Measurements from ENCODE around the gene DERA. TPM values are rescaled to one million over a fixed set of nuclear protein-coding genes. Genes with fewer than 3 reads are reported as not detected.

Gene DERA
- total and polyA plus RNA-seq, 2 of the 8 experiments (the other 6 are each of a cell fraction or from before 2014, with no cell fraction given): 13.1 to 17.1 TPM

- no peaks in the 10 kb centered on the region for H3K36me3 ChIP-seq (ENCODE audit: control insufficient read depth in 2 of 4, insufficient read depth in 4 of 4, low read length in 3 of 4)
- peak overlapping the region; percentile 12; the same call in 1 of the 2 replicates for H2BK12ac ChIP-seq (ENCODE audit: low read depth, low read length)
- no peak overlapping the region for H3K9ac ChIP-seq (replicated peaks in 1 of 4; ENCODE audit: extremely low read depth in 1 of 4, low read depth in 3 of 4, low read length in 3 of 4)
- no peak overlapping the region for H4K5ac ChIP-seq (ENCODE audit: insufficient read length, low read depth, low read length)
- no peak overlapping the region for H3K23ac ChIP-seq (ENCODE audit: insufficient read length)
- H3K4me1 ChIP-seq (replicated peaks in 1 of 4; ENCODE audit: control insufficient read depth in 3 of 4, insufficient read depth in 4 of 4, low read length in 3 of 4): no peaks in the 10 kb centered on the region
- no peaks in the 10 kb centered on the region for H4K20me1 ChIP-seq (replicated peaks in 1 of 2; ENCODE audit: control insufficient read depth in 1 of 2, insufficient read depth in 2 of 2, low read length in 2 of 2)
- H2AFZ ChIP-seq (ENCODE audit: low read length): no peak overlapping the region
- no peak overlapping the region for H3K4me2 ChIP-seq (ENCODE audit: insufficient read depth in 1 of 2, low read depth in 2 of 2, low read length in 2 of 2)
- H3K9me3 ChIP-seq (ENCODE audit: insufficient read depth in 2 of 2, low read depth in 1 of 2, low read length in 1 of 2): no peaks in the 10 kb centered on the region; a peak in 1 of 4 replicates
- H4K8ac ChIP-seq (ENCODE audit: extremely low read depth, insufficient read depth, low read length): no peak overlapping the region
- no peaks in the 10 kb centered on the region for H3K23me2 ChIP-seq (ENCODE audit: low read depth, low read length)
- H4K91ac ChIP-seq (replicated peaks; ENCODE audit: insufficient read length, low read length): no peak overlapping the region
- no peak overlapping the region for H3K4ac ChIP-seq (replicated peaks; ENCODE audit: insufficient read length, low read depth, low read length)
- 0 out of 2 replicates have a peak overlapping the region, but pooled peaks have one; percentile 25 for H2BK15ac ChIP-seq (ENCODE audit: low read length)
- no peak overlapping the region for H3K18ac ChIP-seq (ENCODE audit: extremely low read depth, low read length)
- no peaks in the 10 kb centered on the region for H3K79me2 ChIP-seq (ENCODE audit: control insufficient read depth in 1 of 2, insufficient read depth in 2 of 2, low read length in 2 of 2)
- H2BK5ac ChIP-seq (ENCODE audit: low read depth, low read length): no peak overlapping the region
- no peak overlapping the region for H3K4me3 ChIP-seq (ENCODE audit: extremely low read depth in 1 of 4, insufficient read depth in 2 of 4, low read depth in 3 of 4, low read length in 4 of 4)
- H3K79me1 ChIP-seq (ENCODE audit: low read depth, low read length): no peaks in the 10 kb centered on the region
- no peak for DNase-seq (ENCODE audit: low read depth in 1 of 2, low spot score in 2 of 2)
- no peak overlapping the region for H3K27ac ChIP-seq (ENCODE audit: low read depth, low read length)
- H3K27me3 ChIP-seq (replicated peaks in 1 of 4; ENCODE audit: control insufficient read depth in 3 of 4, extremely low read depth in 1 of 4, insufficient read depth in 3 of 4, low read length in 3 of 4): no peaks in the 10 kb centered on the region
- ChIA-PET CTCF (ENCODE audit: partially characterized antibody) (interaction anchor here (0.6 to 7.2 kb wide), 13 partner anchors 15 to 871 kb away, joined by 3 to 59 read pairs (median 3); no protein-coding TSS in a partner anchor), POLR2A (ENCODE audit: partially characterized antibody) (interaction anchor here (0.5 kb wide), 1 partner anchor 459 kb away, joined by 3 read pairs; no protein-coding TSS in a partner anchor)
- no peak overlapping the region for H2BK120ac ChIP-seq (replicated peaks; ENCODE audit: low read depth, low read length)
- FAIRE-seq: no peak
- no peak overlapping the region for H3K56ac ChIP-seq (replicated peaks; ENCODE audit: insufficient read length, low read depth, low read length)
- H2BK20ac ChIP-seq (ENCODE audit: low read length): no peak overlapping the region
- no peak overlapping the region; the same call in 1 of the 2 replicates for H2AK5ac ChIP-seq (ENCODE audit: low read depth, low read length)
- no peak overlapping the region for H3K14ac ChIP-seq (ENCODE audit: insufficient read length)
- TF ChIP-seq, protein P1, sequence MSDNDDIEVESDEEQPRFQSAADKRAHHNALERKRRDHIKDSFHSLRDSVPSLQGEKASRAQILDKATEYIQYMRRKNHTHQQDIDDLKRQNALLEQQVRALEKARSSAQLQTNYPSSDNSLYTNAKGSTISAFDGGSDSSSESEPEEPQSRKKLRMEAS (IDR thresholded peaks at IDR 0.05): no peak
- TF ChIP-seq SP1 (IDR thresholded peaks at IDR 0.05; ENCODE audit: low read depth, low read length): no peak
Measured at GRCh38 chr12:15982921-15983320, 71.8 kb downstream of the DERA start.
